AG04450 (cell line): Measurements from ENCODE around the gene MRPL34. TPM values are rescaled to one million over a fixed set of nuclear protein-coding genes. Genes with fewer than 3 reads are reported as not detected.

Source experiments
- CTCF ChIA-PET: fragments of 300-600, 350-600 bp; formaldehyde crosslinking; extraction: SDS; loops from one replicate; lab custom pipeline; 2022; ENCODE audit warnings: antibody characterized with exemption, inconsistent platforms; lab: Charles Lee
- POLR2A ChIA-PET: fragments of 350-600 bp; formaldehyde crosslinking; extraction: SDS; loops from one replicate; lab custom pipeline; 2021; ENCODE audit warnings: antibody characterized with exemption, inconsistent platforms; lab: Yijun Ruan, JAX
- DNase-seq: peaks from one replicate; pipeline ENCODE4 v3.0.0-alpha.2; 2011; ENCODE audit warnings: low read depth, low spot score
- H3K27ac ChIP-seq: one replicate; pipeline ENCODE4 v1.5.1; 2012; ENCODE audit warnings: low read depth, low read length, control low read depth
- H3K27me3 ChIP-seq: one replicate; pipeline ENCODE4 v1.6.0; 2012; ENCODE audit warnings: low read length; ENCODE audit not compliant: control insufficient read depth, insufficient read depth
- H3K4me3 ChIP-seq: 2 replicates; pipeline ENCODE4 v1.5.1; 2011; ENCODE audit warnings: mild to moderate bottlenecking, low read depth, low read length, control low read depth
- H3K9me3 ChIP-seq: 2 replicates; pipeline ENCODE4 v1.5.1; 2012; ENCODE audit warnings: low read length; ENCODE audit not compliant: control insufficient read depth, insufficient read depth
- polyA plus RNA-seq: library from polyadenylated mRNA; depleted of rRNA; stranded (reverse); fragments of >200 nt; gene quantifications from 2 replicates; pipeline ENCODE4 v1.2.3, GENCODE V29; 2011
- TF ChIP-seq, protein P1 (sequence below): IDR thresholded peaks from 2 replicates; pipeline ENCODE4 v1.5.1; 2011; ENCODE audit warnings: low read depth, low read length, control low read depth, inconsistent platforms

The MRPL34 gene
- polyA plus RNA-seq, 1 experiment = 23.2 TPM

DNA sequence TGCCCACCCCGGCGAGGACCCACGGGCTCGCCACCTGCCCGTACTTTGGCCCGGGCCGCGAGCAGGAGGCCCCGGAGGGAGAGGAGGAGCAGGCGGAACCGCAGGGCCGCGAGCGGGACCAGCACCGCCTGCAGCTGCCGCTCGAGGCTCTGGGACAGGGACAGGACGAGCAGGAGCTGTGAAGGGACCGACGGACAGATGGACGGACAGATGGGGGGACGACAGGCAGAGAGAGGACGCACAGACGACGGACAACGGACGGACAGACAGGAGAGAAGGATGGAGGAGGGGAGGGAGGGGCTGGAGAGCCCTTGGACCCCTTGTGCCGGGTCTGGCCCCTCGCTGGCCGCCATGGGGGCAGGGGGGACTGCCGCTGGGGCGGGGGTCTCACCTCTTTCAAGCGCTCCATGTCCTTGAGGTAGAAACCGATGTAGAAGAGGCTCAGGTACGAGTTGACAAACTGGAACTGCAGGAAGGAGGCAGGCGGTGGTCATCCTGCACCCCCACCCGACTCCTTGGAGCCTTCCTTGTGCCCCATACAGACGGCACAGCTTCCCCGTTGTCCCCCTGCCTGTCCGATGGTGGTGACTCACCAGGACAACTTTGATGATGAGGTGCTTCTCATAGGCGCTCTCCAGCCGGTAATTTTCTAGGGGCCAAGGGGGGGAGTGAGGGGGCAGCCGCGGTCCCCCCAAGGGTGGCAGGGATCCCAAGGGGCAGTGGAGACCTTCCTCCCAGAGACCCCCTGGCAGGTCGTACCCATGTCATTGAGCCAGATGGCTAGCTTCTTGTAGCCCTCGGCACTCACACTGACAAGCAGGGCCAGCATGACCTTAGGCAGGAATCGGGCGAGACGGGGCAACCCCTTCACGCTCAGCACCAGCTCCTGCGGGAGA, 23.9 kb downstream of the MRPL34 start:
- POLR2A ChIA-PET = interaction anchor here (1.4 kb wide), 1 partner anchor 21 kb away, joined by 4 read pairs; no protein-coding TSS in a partner anchor

DNA sequence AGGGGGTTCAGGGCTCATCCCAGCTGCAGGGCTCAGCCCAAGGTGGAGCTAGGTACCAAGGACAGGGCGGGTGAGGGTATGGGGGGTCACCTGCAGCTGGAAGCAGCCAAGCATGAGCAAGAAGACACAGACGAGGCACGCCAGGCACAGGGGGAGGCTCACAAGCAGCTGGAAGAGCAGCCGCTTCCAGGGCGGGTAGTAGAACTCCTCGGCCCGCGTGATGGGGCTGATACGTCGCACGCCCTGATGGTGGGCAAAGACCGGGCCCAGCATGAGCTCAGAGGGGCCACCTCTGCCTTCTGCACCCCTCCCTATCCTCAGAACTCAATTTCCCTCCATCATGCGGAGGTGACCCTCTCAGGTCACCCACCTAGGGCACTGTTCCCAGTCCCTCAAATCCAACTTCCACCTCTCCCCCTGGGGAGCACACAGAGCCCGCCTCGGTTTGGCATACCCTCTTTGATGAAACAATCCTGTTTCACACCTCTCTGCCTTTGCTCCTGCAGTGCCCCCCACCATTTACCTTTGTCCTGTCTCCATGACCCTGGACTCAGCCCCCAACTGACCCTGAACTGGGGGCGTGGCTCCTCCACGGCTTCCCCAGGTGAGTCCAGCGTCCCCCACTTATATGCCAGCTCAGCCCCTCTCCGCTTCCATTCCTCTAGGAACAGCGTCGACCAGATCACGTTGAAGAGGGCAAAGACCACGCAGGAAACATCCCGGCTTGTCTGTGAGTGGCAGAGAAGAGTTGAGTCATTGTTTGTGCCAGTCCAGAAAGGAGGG, 24.8 kb downstream of the MRPL34 start:
- Histone ChIP-seq H3K27ac (no peak overlapping the region), H3K9me3 (peaks cover 13% of the 10 kb centered on the region; the same call in 1 of the 2 replicates), H3K27me3 (peaks cover 3% of the 10 kb centered on the region), H3K4me3 (no peak overlapping the region)
- TF ChIP-seq, protein P1, sequence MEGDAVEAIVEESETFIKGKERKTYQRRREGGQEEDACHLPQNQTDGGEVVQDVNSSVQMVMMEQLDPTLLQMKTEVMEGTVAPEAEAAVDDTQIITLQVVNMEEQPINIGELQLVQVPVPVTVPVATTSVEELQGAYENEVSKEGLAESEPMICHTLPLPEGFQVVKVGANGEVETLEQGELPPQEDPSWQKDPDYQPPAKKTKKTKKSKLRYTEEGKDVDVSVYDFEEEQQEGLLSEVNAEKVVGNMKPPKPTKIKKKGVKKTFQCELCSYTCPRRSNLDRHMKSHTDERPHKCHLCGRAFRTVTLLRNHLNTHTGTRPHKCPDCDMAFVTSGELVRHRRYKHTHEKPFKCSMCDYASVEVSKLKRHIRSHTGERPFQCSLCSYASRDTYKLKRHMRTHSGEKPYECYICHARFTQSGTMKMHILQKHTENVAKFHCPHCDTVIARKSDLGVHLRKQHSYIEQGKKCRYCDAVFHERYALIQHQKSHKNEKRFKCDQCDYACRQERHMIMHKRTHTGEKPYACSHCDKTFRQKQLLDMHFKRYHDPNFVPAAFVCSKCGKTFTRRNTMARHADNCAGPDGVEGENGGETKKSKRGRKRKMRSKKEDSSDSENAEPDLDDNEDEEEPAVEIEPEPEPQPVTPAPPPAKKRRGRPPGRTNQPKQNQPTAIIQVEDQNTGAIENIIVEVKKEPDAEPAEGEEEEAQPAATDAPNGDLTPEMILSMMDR = no peak
- ChIA-PET POLR2A (interaction anchor here (1.4 kb wide), 1 partner anchor 21 kb away, joined by 4 read pairs; no protein-coding TSS in a partner anchor), CTCF (no interaction called here)
- no peak for DNase-seq

More for the DNA sequence above, 23.9 kb downstream of the MRPL34 start:
- H3K27ac ChIP-seq = no peak overlapping the region
- no peak for DNase-seq
- CTCF ChIA-PET = interaction anchor here (1.9 kb wide), 1 partner anchor 47 kb away, joined by 3 read pairs; no protein-coding TSS in a partner anchor
- TF ChIP-seq, protein P1 = no peak
- no peak overlapping the region for H3K4me3 ChIP-seq
- H3K27me3 ChIP-seq = peaks cover 3% of the 10 kb centered on the region
- peaks cover 13% of the 10 kb centered on the region; the same call in 1 of the 2 replicates for H3K9me3 ChIP-seq

DNA sequence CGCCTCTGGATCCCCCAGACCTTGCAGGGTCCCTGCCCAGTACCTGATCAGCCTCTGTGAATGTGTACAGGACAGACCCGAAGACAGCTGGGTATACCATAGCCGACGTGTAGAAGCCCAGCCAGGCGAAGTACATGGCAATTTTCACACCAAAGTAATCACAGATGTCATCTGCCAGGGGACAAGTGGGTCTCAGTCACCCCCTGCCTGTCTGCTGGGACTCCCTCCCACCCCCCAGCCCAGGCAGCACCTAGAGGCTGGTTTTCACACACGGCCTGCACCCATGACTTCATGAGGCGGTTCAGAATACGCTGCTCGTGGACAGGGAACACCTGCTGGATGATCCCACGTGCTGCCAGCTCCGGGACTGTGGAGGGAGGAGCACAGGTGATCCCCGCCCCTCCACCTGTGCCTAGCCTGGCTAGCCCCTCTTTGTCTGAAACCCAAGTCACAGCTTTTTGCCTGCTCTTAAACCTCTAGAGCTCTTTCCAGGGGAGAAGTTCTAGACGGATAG, 25.4 kb downstream of the MRPL34 start:
- peaks cover 3% of the 10 kb centered on the region for H3K27me3 ChIP-seq
- ChIA-PET CTCF (interaction anchor here (0.7 kb wide), 1 partner anchor 234 kb away, joined by 5 read pairs; no protein-coding TSS in a partner anchor), POLR2A (interaction anchor here (1.2 kb wide), 1 partner anchor 22 kb away, joined by 3 read pairs; no protein-coding TSS in a partner anchor)
- no peak overlapping the region for H3K27ac ChIP-seq
- no peak overlapping the region for H3K4me3 ChIP-seq
- TF ChIP-seq, protein P1 = no peak
- H3K9me3 ChIP-seq = peaks cover 13% of the 10 kb centered on the region; the same call in 1 of the 2 replicates
- no peak for DNase-seq

DNA sequence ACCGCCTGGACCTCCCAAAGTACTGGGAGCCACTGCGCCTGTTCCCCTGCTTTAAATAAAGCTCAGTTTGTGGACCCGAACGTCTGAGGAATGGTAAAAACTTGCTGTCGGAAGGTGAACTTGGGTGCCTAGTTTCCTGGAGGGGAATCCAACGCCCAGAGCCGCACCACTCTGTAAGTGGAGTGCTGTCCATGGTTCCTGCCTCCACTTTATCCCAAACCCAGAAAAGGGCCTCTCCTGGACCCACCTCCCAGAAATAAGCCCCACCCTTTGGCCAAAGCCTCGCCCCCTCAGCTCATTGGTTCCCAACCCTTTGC, 26.6 kb downstream of the MRPL34 start:
- TF ChIP-seq, protein P1 = no peak
- Histone ChIP-seq H3K4me3 (no peak overlapping the region), H3K27me3 (peaks cover 3% of the 10 kb centered on the region), H3K9me3 (peaks cover 13% of the 10 kb centered on the region; the same call in 1 of the 2 replicates), H3K27ac (no peak overlapping the region)
- ChIA-PET CTCF (interaction anchor here (0.5 to 1.3 kb wide), 4 partner anchors 13 to 134 kb away, joined by 3 to 5 read pairs (median 4); no protein-coding TSS in a partner anchor), POLR2A (interaction anchor here (0.5 to 2.9 kb wide), 2 partner anchors 15 to 23 kb away, joined by 4 to 13 read pairs; partner anchors contain the start of gene DDA1)
- DNase-seq = no peak
